ENCODE measurements around the gene FAM222A.

FAM222A gene

DNA sequence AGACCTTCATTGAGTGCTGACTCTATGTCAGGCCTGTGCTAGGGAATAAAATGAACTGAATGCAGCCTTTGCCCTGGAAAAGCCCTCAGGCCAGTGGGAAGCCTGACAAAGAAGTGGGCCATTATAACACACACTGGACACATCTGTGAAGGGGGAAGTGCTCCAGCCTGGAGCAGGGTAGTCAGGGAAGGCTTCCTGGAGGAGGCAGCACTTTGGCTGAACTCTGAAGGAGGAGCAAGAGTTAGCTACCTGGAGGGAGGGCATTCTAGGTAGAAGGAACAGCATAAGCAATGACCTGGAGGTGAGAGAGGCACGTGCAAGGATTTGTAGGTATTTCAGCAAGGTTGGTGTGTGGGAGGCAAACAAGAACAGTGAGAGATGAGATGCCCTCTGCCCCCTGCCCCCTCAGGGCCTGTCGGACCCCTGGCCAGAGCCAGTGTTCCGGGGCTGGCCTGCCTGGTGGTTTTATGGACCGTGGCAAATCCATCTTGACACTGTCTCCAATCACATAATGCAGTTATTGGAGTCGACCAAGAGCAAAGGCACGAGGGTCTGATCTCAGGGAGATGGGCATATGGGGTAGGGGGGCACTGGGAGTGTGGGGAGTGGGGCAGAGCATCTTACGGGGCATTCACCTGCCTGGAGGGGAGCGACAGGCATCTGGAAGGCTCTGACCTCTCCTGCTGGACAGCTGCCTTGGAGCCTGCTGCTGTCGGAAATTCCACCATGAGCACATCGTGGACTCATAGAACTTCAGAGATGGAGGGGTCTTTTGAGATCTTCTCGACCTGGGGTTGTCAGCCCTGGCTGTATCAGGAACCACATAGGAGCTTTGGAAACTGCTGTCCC is 2.7 kb upstream of the FAM222A start:
- in situ Hi-C loops (cut with MboI; ENCODE audit: low sequenced_read_pairs): no loop called here

DNA sequence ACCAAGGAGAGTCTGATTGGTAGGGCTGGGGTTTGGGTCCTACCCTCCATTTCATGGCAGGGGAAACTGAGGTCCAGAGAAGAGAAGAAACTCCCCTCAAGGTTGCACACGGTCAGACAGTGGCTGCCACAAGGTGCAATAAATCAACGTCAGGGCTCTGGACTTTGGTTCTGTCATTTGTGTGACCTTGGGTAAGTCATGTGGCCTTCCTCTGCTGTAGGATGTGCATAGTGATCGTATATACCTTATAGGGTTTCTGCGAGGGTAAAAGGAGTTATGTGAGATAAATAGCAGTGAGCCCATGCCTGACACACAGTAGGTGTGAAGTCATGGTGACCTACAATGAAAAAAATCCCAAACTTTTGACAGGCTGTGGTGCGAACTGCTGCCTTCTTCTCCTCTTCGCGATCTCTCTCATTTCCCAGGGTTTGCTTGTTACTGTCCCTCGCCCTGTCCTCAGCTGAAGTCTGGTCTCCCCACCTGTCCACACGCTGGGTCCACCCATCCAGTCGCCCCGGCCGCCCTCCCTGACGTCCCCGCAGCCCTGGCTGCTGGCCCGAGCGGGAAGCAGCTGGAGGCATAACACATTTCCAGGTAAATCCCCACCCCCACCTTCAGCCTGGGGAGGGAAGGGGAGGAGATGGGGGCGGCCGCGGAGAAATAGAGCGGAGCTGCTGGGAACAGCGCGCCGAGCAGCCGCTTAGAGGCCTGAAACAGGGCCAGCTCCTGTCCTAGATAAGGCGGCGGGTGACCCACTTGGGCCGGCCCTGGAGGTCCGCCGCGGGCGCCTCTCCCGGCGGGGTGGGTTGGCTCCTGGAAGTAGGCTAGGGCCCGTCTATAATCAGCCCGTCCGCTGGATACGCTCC is 1.8 kb upstream of the FAM222A start:
- in situ Hi-C loops (cut with MboI; ENCODE audit: low sequenced_read_pairs): no loop called here

DNA sequence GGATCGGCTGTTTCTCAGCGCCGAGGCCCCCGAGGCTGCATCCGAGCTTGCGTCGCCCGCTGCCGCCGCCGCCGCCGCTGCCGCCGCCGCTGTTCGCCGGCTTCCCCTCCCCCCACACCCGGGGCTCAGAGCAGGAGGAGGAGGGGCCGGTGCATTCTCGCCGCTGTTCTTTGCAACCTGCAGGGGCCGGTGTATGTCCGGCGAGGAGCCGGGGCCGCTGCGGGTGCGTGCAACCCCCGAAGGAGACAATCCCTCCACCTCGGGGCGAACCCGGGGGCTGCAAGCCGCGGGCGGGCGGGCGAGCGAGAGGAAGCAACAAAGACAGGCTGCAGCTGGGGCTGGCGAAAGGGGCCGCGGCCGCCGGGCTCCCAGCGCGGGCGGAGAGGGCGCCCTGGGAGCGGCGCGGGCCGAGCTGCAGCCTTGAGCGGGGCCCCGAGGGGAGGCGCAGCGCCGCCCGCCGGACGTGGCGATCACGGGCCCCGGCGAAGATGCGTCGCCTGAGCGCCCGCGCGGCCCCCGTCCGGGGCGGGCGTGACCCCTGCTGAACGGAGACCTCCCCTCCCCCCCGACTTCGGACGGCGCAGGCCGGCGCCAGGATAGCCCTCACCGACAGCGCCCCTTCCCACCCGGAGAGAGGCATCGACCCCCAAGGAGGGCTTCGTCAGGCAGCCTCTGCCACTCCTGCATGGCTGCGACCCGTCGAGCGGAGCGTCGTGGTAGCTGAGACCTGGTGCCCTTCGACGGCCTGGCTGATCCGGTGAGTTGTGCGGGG is 702 bp downstream of the FAM222A start:
- in situ Hi-C loops (cut with MboI; ENCODE audit: low sequenced_read_pairs): no loop called here

DNA sequence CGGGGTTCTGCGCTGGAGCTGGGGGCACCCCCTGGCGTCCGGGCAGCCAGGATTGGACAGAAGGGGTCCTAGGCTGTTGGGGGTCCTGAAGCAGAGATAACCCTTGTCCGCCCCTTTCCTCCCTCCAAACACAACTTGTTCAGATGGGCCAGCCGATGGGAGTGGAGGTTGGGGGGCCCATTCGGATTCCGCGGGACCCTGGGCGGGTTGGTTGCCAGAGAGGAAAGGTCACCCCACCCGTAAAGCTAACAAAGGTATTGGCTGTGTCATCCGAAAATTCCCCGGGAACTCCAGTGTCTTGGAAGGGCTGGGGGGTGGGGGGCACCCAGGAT is 1.3 kb downstream of the FAM222A start:
- in situ Hi-C loops (cut with MboI; ENCODE audit: low sequenced_read_pairs): no loop called here

DNA sequence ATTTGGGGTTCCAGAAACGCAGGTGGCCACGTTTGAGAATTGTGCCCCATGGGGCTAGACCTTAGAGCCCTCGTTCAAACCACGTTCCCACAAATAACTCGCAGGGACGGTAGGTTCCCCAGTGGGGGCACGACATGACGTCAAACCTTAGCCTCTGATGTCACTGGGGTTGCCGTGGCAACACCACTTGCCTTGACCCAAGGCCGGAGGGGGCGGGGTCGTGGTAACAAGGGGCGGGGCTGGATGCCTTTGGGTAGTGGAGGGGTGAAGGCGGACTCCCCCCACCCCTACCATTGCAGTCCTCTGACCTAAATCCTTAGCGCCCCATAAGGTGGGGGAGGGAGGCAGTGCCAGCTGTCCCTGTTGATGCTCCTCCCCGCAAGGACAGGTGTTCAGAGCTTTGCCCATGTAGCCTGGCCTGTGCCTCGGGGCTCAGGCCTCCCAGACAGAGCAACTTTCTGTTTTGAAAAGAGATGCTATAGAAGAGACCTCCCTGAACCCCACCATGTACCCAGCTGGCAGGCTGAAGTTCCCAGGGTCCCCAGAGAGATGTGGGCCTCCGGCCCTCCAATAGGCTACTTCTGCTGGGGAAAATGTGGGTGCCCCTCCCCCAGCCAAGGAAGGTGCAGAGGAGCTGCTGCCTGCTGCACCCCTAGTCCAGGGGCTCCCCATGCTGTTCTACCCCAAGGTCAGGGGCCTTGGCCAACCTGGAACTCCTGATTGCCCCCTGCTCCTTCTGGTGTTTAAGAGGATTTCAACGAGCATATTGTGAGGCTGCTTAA is 1.9 kb downstream of the FAM222A start:
- in situ Hi-C loops (cut with MboI; ENCODE audit: low sequenced_read_pairs): no loop called here

DNA sequence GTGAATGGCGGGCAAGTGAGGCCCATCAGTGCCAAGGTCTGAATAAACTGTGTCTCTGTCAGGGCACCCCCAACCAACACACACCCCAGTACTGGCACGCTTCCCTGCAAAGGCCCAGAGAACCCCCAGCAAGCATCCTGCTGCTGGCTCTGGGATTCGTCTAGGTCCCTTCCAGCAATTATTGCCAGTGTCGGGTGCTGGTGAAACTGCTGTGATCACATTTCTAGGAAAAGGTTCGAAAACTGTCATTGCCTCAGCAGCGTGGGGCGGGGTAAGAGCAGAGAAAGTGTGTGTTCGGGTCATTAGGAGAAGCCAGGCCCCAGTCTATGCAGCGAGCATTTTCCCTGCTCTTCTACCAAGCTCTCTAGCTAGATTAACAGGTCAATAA is 2.5 kb downstream of the FAM222A start:
- in situ Hi-C loops (cut with MboI; ENCODE audit: low sequenced_read_pairs): no loop called here

DNA sequence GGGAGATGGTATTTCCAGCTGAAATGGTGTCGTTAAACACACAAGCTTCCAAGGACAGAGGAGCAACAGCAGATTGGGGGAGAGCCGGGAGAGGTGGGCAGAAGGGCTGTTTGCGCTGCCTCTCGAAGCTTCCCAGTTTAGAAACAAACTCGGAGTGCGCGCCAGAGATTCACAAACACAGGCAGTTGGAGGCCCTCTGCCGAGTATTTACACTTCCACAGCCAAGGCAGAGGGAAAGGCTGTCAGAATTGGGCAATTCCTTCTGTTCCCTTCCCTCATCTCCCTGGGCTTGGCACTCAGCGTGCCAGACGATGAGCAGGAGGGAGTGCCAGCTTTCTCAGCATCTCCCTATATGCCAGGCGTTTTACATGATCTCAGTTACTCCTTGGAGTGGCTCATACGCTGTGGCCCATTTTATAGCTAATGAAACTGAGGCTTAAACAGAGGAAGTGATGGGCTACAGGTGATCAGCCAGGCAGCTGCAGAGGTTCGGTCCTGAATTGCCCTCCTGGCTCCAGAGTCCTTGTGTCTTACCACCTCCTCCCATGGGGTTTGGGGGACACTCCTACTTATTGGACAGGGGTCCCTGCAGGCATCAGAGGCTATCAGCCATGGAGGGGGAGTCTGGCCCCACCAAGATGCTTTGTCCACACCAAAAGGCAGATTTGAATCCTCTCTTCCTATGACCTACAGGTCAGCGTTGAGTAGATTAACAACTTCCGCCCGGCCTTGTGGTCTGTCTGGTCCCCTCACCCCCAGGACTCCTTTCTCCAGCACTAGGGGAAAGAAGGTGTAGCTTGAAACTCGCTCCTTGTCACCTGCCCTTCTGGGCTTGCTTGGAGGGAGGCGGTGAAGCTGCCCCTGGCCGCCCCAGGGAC is 3.1 kb downstream of the FAM222A start:
- in situ Hi-C loops (cut with MboI; ENCODE audit: low sequenced_read_pairs): no loop called here

DNA sequence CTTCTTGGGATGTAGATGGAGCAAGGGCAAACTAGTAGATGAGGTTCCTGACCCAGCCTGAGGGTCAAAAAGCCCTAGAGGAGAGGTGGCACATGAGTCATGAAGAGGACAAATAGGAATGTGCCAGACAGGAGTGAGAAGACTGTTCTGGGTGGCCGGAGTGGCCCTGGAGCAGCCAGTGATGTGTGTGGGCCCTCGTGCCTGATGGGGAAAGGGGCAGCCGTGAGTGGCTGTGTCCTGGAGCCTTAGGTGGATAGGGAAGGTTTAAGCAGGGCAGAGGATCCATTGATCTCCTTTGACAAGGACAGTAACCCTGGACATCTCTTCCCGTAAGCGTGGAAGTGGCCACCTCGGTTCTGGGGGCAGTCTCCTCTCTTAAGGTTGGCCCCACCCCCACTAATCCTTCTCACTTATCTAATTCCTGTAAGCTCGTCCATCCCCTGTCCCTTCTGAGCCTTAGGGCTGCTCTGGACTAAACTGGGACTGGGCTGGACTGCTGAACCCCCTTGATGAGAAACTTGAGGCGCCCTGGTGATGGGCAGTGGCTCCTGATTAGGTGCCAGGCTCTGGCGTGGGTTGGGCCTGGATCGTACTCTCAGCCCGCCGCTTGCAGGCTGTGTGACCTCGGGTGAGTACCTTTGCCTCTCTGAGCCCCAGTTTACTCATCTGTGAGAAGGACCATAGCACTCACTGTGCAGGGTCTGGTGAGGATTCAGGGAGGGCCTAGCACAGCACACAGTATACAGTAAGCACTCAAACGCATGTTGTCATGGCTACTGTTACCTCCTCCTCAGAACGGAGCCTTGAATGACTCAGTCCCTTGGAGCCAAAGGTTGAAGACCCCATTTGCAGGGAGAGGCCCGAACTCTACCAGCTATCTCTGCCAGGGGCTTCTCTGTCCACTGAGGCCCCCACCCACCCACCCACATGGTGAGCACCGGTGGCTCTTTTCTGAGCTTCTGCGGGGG is 4.0 kb downstream of the FAM222A start:
- in situ Hi-C loops (cut with MboI; ENCODE audit: low sequenced_read_pairs): no loop called here

DNA sequence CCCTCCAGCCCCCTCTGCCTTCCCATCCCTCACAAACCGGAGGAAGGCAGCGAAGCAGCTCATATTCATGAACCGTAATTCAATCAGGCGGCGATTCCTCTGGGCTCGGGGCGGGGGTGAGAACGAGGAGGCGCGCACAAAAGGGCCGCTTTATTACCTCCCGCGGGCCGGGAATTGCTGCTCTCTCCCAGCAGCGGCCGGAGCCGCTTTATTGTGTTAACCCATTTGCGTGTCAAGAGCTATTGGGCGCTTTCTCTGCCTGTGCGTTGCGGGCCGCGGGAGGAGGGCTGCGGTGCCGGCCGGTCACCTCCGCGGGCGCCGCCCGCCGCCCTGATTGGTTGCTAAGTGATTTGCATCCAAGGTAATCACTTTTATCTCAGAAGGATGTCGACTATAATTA is 4.8 kb downstream of the FAM222A start:
- in situ Hi-C loops (cut with MboI; ENCODE audit: low sequenced_read_pairs): no loop called here

DNA sequence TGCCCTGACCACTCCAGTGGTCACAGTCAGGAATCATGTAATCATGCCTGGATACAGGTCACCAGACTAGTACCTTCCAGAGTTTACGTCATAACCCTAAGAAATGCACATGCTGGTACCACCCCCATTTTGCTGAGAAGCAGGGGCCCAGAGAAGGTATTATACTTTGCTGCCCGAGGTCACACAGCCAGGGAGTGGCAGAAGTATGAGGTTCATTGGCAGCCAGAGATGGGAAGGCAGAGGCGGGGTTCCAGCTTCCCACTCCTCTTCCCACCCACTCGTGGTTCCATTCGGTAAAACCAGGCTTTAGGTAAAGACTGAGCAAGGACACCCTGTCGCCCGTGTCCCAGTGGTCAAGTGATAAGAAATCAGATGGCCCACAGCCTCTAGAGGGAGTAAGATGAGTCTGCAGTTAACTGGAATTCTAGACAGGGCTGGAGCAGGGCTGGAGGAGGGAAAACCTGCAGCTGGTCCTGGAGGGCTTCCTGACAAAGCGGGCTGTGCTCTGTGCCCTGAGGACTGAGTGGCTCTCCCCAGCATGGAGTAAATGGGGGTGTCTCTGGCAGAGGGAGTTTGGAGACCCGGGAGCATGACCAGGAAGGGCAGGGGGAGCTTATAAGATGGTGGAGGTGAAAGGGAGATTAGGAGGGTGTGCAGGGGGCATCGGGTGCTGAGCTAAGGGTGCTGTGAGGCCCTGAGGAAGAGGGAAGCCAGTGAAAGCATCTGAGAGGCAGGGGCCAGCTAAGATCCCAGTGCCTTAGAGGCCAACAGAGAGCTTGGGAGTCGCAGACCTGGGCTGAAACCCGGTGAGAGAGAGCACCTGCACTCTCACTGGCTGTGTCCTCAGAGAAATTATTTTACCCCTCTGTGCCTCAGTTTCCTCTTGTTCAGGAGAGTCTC is 5.7 kb downstream of the FAM222A start:
- in situ Hi-C loops (cut with MboI; ENCODE audit: low sequenced_read_pairs): no loop called here

DNA sequence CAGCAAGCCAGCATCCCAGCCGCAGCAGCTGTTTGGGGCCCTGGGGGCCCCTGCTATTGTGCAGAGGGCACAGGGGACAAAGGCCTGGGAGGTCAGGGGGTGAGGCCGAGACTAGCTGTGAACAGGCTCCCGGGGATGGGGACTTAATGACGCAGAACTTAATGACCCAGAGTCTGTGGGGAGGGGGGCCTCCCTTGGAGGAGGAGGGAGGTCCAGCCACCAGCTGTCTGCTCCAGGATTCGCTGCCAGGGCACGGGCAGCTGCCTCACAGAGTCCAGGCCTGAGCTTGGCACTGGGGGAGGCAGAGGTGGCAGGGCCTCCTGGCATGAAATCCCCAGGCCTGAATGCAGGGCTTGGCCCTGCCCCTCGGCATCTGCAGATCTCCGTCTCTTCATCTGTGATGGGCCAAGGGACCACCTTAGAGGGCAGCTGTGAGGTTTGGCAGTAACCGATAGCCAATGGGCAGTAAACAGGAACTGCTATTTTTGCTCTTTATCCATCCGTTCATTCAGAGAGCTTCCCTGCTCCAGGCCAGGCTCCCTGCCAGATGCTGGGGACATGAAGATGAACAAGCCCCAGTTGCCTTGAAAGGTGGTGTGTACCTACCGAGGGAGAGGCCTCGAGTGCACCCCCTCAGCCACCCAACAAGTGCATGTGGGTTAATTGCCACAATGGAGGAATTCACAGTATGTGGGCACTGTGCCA is 6.7 kb downstream of the FAM222A start:
- in situ Hi-C loops (cut with MboI; ENCODE audit: low sequenced_read_pairs): no loop called here

DNA sequence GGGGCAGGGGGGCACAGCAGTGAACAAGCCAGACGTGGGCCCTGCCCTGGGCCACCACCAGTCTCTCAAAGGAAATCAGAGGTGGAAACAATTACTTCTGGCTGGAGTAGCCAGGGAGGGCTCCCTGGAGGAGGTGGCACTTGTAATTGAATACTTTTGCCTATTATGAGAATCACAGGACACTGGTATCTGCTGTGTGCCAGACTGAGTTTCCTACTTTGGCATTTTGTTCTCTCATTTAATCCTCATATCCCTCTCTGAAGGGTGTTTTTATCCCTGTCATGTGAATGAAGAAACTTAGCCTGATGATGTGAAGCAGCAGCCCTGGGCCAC is 7.2 kb downstream of the FAM222A start:
- in situ Hi-C loops (cut with MboI; ENCODE audit: low sequenced_read_pairs): no loop called here

DNA sequence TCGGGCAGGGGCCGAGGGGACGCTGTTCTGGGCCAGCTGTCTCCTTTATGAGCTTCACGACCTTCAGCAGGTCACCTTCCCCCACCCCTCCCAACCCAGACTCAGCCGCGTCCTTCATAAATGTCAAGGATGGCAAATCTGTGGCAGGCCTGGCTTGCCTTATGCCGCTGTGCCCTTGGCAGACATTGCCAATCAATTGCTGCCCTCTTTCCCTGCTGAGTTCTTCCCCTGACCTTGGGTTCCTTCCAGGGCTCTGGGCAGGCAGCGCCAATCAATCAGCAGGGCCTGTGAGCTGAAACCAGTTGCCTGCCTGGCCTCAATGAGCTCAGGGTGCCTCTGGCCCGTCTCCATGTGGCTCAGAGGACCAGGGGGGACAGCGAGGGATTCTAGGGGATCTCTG is 7.7 kb downstream of the FAM222A start:
- in situ Hi-C loops (cut with MboI; ENCODE audit: low sequenced_read_pairs): no loop called here

DNA sequence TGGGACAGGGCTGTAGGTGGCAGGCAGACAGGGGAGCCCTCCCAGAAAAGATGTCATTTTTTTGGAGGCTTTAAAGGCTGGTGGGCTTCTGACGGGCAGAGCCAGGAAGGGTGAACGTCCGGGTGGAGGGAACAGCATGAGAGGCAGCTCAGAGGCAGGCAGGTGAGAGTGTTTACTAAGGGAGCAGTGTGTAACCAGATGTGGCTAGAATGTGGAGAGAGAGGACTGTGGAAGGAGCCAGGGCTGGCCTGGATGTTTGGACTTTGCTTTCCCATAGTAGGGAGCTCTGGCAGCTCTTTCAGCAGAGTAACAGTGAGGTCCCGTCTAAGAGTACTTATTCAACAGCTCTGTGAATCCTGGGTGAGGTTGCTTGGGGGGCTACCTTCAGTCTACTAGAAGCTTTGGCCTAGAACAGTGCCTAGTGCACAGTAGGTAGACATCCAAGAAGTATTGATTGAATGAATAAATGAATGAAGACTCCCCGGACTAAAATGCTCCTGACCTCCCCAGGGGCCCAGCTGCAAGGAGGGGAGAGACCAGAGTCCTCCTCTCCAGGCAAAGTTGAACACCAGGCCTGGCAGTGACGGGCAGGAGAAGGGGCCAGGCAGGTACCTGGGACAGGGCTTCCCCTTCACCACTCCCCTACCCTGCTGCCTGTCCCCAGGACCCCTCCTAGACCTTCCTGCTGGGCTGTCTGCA is 8.5 kb downstream of the FAM222A start:
- in situ Hi-C loops (cut with MboI; ENCODE audit: low sequenced_read_pairs): no loop called here

DNA sequence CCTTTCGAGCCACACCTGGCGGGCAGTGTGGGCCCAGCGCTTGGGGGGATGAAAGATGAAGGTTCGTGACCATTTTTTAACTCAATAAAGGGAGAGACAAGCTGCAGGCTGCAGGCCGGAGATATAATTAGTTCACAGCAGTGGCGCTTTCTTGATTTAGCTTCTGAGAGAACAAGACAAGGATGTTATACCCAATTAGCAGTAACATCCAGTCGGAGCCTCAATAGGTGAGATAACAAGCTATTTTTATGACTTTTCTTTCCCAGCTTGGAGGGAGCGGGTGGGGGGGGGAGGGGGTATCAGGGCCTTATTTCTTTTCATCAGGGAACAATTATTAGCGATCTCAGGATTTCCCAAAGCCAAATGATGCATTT is 9.1 kb downstream of the FAM222A start:
- in situ Hi-C loops (cut with MboI; ENCODE audit: low sequenced_read_pairs): no loop called here

DNA sequence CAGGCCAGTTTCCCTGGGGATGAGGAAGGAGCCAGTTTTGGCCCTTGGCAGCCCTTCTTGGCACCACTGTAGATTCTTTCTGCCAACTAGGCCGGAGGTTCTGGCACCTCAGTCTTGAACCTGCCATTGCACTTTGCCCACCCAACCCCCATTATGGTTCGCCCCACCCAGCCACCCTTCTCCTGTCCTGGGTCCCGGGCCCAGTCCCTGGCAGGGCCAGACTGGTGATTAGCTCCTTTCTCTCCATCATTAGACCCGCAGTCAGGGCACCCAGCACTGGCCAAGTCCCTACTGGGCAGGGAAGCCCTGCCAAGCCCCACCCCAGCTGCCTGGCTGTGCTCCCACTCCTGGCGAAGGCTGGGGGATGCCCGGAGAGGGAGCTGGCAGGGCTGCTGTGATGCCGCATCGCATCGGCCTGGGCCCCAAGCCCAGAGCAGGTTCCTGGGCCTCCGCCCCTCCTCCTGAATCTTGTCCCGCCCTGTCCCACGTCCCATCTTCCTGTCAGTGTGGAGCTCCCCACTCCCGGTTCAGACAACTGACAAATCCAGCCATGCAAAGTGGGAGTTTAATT is 9.8 kb downstream of the FAM222A start:
- in situ Hi-C loops (cut with MboI; ENCODE audit: low sequenced_read_pairs): no loop called here

Data from HL-60/S4 treated with phorbol 12-myristate 13-acetate at 8.2 ng/mL for 4 days and 3 days (cell line).